ENCODE data around the gene CCDC116. TPM values are rescaled to one million over a fixed set of nuclear protein-coding genes. Genes with fewer than 3 reads are reported as not detected.
"Not testable (repeated sequence)": the region's sequence is repeated elsewhere in the genome, so short reads cannot be mapped to it uniquely, and the experiment has no call there.

Gene CCDC116
- total and polyA plus RNA-seq, 10 of the 15 experiments (the other 5 are each of a cell fraction or from before 2014, with no cell fraction given) = 0.04 to 0.18 (median 0.04) TPM; not detected in 6

DNA sequence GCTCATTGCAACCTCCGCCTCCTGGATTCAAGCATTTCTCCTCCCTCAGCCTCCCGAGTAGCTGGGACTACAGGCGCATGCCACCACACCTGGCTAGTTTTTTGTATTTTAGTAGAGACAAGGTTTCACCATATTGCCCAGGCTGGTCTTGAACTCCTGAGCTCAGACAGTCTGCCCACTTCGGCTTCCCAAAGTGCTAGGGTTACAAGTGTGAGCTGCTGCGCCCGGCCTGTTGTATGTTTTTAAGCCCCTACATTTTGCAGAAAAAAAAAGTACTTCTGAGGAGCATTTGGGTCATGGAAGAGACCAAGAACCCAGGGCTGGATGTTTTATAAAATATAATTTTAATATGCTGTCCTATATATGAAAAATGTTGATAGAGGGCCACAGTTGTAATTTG lies 15.2 kb upstream of the CCDC116 start:
- POLR2A ChIA-PET = interaction anchor here (1.3 kb wide), 1 partner anchor 12 kb away, joined by 3 read pairs; no protein-coding TSS in a partner anchor
- not testable (repeated sequence) for H3K4me2 ChIP-seq (ENCODE audit: control insufficient read depth, insufficient read depth); DNase-seq (ENCODE audit: low read depth, low spot score); BruUV-seq (replicated peaks); H3K27ac ChIP-seq (ENCODE audit: control insufficient read depth, insufficient read depth); H3K9ac ChIP-seq (ENCODE audit: control insufficient read depth, insufficient read depth, low read length); H2AFZ ChIP-seq (ENCODE audit: control insufficient read depth, low read depth, low read length); H3K4me1 ChIP-seq (ENCODE audit: control insufficient read depth, insufficient read depth, low read length); FAIRE-seq; H3K9me3 ChIP-seq (replicated peaks; ENCODE audit: control insufficient read depth, insufficient read depth, low read length); H3K4me3 ChIP-seq; H4K20me1 ChIP-seq (ENCODE audit: control insufficient read depth, insufficient read depth); H3K27me3 ChIP-seq (replicated peaks in 1 of 2; ENCODE audit: control insufficient read depth in 2 of 2, insufficient read depth in 2 of 2, low read length in 1 of 2); H3K79me2 ChIP-seq (ENCODE audit: control insufficient read depth, insufficient read depth, low read length); ATAC-seq
- WGBS (ENCODE audit: insufficient coverage, insufficient replicate concordance, low lambda C conversion rate, missing lambda C conversion rate) = 99% methylated on average over 6 of the region's 6 CpGs
- RAD21 ChIA-PET (ENCODE audit: unreplicated experiment) = interaction anchor here (1.6 kb wide), 1 partner anchor 12 kb away, joined by 5 read pairs; no protein-coding TSS in a partner anchor
- H3K36me3 ChIP-seq (ENCODE audit: control insufficient read depth in 2 of 2, insufficient read depth in 2 of 2, low read length in 1 of 2) = peaks cover 11 to 22% of the 10 kb centered on the region in 2 experiments
- CTCF ChIA-PET = interaction anchor here (1.2 to 2.5 kb wide), 4 partner anchors 9 to 14 kb away, joined by 3 to 14 read pairs (median 4); no protein-coding TSS in a partner anchor
- SMC1A ChIA-PET (ENCODE audit: uncharacterized antibody, unreplicated experiment) = interaction anchor here (1.7 to 2.1 kb wide), 3 partner anchors 12 to 29 kb away, joined by 6 to 12 read pairs (median 6); no protein-coding TSS in a partner anchor
- in situ Hi-C loops (cut with MboI) = loop anchor here (10.0 kb wide), 1 partner anchor 523 kb away; no protein-coding TSS in a partner anchor
- intact Hi-C loops (cut with micrococcal nuclease; ENCODE audit: unreplicated experiment) = loop anchor here (5.0 kb wide), 1 partner anchor 50 kb away; the partner anchor contains the start of gene UBE2L3

DNA sequence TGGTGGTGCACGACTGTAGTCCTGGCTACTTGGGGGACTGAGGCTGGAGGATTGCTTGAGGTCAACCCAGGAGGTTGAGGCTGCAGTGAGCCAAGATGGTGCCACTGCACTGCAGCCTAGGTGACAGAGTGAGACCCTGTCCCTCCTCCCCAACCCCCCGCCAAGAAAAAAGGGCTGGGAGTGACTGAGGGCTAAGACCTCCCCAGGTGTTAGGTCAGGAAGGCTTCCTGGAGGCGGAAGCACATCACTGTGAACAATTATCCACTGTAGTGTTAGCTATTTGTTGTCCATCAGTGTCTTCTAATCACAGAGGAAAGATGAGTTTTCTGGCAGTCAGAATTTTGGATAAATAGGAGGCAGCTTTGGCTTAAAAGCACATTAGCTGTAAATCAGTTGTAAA lies 11.5 kb upstream of the CCDC116 start:
- Histone ChIP-seq H4K20me1 (ENCODE audit: control insufficient read depth, insufficient read depth) (peaks cover 7% of the 10 kb centered on the region), H3K4me2 (ENCODE audit: control insufficient read depth, insufficient read depth) (no peak overlapping the region), H2AFZ (ENCODE audit: control insufficient read depth, low read depth, low read length) (no peak overlapping the region), H3K4me3 (no peak overlapping the region), H3K36me3 (ENCODE audit: control insufficient read depth in 2 of 2, insufficient read depth in 2 of 2, low read length in 1 of 2) (peaks cover 7 to 27% of the 10 kb centered on the region in 2 experiments; a peak in 3 of 4 replicates), H3K4me1 (ENCODE audit: control insufficient read depth, insufficient read depth, low read length) (no peaks in the 10 kb centered on the region), H3K27ac (ENCODE audit: control insufficient read depth, insufficient read depth) (no peak overlapping the region), H3K27me3 (replicated peaks in 1 of 2; ENCODE audit: control insufficient read depth in 2 of 2, insufficient read depth in 2 of 2, low read length in 1 of 2) (no peaks in the 10 kb centered on the region), H3K9me3 (replicated peaks; ENCODE audit: control insufficient read depth, insufficient read depth, low read length) (no peaks in the 10 kb centered on the region), H3K79me2 (ENCODE audit: control insufficient read depth, insufficient read depth, low read length) (no peaks in the 10 kb centered on the region; the same call in none of the 2 replicates), H3K9ac (ENCODE audit: control insufficient read depth, insufficient read depth, low read length) (no peak overlapping the region)
- ChIA-PET RAD21 (ENCODE audit: unreplicated experiment) (no interaction called here), CTCF (interaction anchor here (1.9 kb wide), 1 partner anchor 8 kb away, joined by 6 read pairs; the partner anchor contains the start of gene YDJC), POLR2A (no interaction called here), SMC1A (ENCODE audit: uncharacterized antibody, unreplicated experiment) (no interaction called here)
- intact Hi-C loops (cut with micrococcal nuclease; ENCODE audit: unreplicated experiment) (no loop called here), in situ Hi-C loops (cut with MboI) (no loop called here)
- DNase-seq (ENCODE audit: low read depth, low spot score) (no peak), FAIRE-seq (no peak), ATAC-seq (no peak)
- no TSS peak for BruUV-seq (replicated peaks)
- WGBS (ENCODE audit: insufficient coverage, insufficient replicate concordance, low lambda C conversion rate, missing lambda C conversion rate) = 46% methylated on average over 3 of the region's 3 CpGs
- TF ChIP-seq BCL11A (IDR thresholded peaks at IDR 0.05; ENCODE audit: low read depth, low read length) = no peak
- no peak for TF ChIP-seq TCF12 (IDR thresholded peaks at IDR 0.05; ENCODE audit: low read depth, low read length)
- TF ChIP-seq, protein P1, sequence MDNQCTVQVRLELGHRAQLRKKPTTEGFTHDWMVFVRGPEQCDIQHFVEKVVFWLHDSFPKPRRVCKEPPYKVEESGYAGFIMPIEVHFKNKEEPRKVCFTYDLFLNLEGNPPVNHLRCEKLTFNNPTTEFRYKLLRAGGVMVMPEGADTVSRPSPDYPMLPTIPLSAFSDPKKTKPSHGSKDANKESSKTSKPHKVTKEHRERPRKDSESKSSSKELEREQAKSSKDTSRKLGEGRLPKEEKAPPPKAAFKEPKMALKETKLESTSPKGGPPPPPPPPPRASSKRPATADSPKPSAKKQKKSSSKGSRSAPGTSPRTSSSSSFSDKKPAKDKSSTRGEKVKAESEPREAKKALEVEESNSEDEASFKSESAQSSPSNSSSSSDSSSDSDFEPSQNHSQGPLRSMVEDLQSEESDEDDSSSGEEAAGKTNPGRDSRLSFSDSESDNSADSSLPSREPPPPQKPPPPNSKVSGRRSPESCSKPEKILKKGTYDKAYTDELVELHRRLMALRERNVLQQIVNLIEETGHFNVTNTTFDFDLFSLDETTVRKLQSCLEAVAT (IDR thresholded peaks at IDR 0.05) = no peak
